ENCODE results near the gene PCDHGC4.

PCDHGC4 gene

DNA sequence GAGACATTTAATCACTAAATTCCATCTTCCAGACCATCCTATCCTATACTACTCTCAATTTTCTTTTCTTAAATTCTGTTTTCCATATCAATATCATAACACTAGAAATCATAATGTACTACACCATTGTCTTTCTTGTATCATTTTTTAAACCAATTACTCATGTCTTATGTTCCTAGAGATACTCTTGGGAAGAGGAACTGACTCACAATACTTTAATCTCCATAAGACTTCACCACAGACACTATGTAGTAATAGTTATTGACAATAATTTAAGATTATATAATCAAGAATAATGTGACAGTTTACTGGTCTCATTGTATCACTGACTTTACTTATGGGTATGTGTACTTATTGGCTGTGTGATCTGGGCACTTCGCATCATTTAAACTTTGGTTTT is 47.9 kb downstream of the PCDHGC4 start:
- DNase-seq, result no peak

DNA sequence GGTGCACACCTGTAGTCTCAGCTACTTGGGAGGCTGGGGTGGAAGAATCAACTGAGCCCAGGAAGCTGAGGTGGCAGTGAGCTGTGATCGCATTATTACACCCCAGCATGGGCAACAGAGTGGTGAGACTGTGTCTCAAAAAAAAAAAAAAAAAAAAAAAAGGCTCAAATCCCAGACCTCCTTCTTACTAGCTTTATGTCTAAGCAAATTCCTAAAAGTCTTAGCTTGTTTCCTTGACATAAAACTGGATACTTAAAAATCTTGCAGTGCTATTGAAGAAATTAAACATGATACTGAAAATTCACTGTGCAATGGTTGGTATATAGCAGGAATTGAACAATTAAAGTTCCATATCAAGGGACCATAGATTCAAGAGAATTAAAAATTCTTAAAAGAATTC is 49.1 kb downstream of the PCDHGC4 start:
- DNase-seq, result no peak

DNA sequence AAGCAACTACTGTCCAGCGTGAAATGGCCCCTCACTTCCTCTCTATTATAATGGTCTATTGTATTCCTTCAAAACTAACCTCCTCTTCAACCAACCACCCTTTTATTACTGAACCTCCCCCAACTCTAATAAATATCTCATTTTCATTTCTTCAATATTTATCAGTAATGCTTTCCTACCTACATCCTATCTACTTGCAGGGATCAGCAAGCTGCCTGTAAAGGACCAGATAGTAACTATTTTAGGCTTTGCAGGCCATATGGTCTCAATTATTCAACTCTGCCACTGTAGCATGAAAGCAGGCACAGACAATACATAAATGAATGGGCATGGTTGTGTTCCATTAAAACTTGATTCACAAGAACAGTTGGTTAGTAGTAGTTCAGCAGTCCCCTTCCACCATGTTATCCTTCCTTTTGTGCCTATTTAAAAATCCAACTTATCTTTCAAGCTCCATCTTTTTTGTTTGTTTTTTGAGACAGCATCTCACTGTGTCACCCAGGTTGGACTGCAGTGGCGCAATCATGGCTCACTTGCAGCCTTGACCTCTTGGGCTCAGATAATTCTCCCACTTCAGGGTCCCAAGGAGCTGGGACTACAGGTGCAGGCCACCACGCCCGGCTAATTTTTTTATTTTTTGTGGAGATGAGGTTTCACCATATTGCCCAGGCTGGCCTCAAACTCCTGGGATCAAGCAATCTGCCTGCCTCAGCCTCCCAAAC is 49.8 kb downstream of the PCDHGC4 start:
- DNase-seq, result no peak

Measured in stimulated activated CD8-positive, alpha-beta memory T cell treated with anti-CD3 and anti-CD28 coated beads, Interleukin-4, amount 100 ng/mL, for 48 hours (primary cell).